HG03442 (cell line): ENCODE measurements around the gene ZFR2.
"Not testable (repeated sequence)": the region's sequence is repeated elsewhere in the genome, so short reads cannot be mapped to it uniquely, and the experiment has no call there.

Experiments used
- ATAC-seq: cut with Tn5 transposase; IDR thresholded peaks from one replicate; pipeline ENCODE4 v1.9.1; 2021; ENCODE audit warnings: mild to moderate bottlenecking, moderate library complexity; ENCODE audit not compliant: unreplicated experiment

Gene ZFR2

DNA sequence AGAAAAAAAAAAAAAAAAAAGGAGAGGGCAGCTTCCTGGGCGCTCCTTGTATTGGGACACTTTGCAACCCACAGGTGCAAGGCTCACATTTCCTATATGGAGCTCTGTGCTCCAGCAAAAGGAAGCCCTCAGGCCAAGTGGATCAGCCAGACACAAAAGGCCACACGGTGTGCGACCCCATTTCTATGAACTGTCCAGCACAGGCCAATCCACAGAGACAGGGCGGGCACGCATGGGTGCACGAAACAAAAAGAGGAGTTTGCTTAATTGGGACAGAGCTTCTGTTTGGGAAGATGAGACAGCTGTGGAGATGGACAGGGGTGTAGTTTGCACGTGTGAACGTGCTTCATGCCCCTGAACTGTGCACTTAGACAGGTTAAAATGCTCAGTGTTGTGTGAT is 51.1 kb downstream of the ZFR2 start:
- ATAC-seq = no peak

DNA sequence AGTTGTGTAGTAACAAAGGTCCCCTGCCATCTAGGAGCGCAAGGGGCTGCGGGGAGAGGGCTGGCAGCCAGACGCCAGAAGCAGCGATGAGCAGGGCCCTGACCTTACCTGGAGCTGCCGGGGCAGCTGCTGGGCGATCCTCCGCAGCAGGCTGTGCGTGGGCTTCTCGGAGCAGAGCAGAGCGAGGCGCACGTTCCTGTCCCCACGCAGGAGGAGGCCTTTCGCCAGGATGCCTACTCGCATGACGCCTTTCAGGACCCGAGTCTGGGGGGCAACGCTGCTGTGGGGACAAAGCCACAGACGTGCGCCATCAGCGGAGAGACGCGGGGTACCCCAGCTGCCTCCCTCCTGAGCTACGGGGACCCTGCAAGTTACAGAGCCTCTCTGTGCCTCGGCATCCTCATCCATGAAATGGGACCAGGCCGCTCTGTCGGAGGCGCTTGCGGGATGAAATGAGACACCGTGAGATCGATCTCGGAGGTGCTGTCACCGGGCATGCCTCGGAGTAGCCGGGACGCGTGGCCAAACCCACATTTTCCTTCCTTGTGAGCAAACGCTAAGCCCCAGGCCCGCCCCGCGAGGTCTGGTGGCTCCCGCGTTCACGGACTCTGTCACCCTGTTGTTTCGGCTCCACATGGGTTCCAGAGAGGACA is 52.1 kb downstream of the ZFR2 start:
- no peak for ATAC-seq

DNA sequence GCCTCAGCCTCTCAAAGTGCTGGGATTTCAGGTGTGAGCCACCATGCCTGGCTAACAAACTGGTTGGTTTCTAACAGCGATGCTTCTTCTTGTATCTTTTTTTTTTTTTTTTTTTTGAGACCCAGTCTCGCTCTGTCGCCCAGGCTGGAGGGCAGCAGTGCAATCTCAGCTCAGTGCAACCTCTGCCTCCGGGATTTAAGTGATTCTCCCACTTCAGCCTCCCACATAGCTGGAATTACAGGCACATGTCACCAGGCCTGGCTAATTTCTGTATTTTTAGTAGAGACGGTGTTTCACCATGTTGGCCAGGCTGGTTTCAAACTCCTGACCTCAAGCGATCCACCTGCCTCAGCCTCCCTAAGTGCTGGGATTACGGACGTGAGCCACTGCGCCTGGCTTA is 52.7 kb downstream of the ZFR2 start:
- not testable (repeated sequence) for ATAC-seq

DNA sequence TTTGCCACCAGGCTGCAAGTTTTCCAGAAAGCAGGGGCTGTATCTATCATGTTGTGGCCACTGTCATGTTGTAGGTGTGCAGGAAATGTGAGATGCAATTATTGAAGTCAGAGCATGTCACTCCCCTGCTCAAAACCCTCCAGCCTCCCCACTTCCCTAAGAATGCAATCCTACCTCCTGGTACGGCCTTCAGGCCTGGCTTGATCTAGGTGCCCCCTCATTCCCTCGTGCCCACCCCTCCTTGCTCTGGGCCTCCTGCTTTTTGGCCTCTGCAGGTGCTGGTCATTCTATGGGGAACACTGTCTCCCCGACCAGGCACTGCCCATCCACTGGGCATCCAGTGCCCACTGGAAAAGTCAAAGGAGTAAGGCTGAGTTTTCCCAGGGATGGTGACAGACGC is 54.2 kb downstream of the ZFR2 start:
- no peak for ATAC-seq

DNA sequence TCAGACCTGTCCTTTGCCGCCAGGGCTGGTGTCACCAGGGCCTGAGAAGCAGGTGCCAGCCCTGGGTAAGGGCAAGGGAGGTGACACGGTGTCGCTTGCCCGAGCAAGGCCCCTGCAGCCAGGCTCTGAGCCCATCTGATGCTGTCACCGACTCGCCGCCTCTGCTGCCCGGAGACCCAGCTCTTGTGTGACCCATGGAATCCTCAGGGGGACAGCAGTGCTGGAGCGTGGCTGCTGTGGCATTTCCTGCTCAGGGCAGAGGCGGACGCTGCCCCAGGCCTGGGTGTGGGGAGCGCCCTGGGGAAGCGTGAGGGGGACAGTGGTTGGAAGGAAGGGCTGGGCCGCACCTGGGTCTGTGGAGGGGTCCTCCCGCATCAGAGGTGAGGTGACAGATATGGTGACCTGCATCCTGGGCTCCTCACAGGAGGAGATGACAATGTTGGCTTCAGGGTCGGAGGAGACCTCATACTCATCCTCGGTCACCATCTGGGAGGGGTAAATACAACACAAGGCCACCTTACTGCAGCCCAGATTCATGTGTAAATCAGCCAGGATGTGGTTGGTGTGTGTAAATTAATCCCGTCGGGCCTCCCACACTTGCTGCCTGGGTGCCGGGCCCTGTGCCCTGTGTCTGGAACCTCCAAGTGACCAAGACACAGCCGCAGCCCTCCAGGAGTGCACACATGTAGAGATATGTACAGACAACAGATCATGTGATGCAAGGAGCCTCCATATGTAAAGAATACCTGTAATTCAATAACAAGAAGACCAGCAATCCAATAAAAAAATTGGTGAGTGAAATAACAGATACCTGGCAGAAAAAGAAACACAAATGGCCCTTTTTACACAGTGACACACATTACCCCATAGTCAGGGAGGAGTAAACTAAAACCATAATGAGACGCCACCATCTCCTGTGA is 55.1 kb downstream of the ZFR2 start:
- ATAC-seq = no peak

DNA sequence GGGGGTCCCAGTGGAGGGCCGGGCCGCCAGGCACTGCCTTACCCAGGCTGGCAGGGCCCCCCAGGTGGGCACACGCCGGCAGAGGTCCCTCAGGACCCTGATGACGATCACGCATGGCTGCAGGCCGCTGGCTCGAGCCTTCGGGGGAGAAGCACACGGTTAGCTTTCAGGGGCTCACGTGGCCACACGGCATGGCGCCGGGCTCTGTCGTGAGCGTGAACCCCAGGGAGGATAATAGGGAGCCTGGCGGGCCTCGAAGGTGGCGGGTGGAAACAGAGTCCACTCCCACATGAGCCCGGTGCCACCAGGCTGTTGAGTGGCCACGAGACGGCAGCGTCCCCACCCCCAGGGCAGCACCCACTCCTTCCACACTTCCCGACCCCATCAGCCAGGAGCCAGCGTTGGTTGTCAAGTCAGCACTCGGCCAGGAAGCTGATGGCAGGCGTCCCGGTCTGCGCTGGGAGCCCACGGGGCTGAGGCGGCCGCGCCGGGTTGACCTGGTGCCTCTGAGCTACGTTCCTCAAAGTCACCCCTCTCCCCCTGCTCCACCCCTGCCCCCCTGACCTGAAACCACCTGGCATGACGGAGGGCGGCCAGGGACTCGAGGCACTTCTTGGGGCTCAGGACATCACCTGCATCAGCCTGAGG is 58.0 kb downstream of the ZFR2 start:
- ATAC-seq = no peak

DNA sequence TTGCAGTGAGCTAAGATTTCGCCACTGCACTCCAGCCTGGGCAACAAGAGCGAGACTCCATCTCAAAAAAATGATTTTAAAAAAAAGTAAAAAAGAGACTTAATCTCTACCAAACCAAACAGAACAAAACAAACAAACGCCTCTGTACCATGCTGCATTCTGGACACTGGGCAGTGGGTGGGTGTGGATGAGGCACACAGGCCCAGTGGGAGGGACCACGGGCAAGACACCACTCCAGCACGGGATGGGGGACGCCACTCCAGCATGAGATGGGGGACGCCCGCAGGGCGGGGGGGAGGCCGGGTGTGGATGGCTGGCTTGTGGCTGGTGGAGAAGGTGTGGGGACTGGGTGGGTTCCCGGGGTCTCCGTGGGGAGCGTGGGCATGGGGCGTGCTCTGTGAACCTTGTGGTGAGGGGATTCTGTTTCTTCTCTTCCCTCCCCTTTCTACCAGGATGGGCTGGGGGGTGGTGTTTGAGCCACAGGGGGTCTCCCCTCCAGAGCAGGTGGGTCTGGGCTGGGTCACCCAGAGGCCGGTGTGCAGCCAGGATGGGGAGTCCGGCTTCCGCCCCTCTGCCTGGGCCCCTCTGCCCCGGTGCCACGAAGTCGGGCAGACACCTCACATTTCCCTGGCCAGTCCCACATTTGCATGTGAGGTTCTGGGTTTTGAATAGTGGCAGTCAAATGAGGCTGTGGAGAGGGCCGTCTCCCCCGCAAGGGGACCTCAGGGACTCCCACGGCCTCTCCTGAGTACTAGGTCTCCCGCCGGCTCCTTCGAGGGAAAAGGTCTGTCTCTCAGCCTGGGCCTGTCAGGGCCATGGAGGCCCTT is 58.7 kb downstream of the ZFR2 start:
- ATAC-seq = no peak

DNA sequence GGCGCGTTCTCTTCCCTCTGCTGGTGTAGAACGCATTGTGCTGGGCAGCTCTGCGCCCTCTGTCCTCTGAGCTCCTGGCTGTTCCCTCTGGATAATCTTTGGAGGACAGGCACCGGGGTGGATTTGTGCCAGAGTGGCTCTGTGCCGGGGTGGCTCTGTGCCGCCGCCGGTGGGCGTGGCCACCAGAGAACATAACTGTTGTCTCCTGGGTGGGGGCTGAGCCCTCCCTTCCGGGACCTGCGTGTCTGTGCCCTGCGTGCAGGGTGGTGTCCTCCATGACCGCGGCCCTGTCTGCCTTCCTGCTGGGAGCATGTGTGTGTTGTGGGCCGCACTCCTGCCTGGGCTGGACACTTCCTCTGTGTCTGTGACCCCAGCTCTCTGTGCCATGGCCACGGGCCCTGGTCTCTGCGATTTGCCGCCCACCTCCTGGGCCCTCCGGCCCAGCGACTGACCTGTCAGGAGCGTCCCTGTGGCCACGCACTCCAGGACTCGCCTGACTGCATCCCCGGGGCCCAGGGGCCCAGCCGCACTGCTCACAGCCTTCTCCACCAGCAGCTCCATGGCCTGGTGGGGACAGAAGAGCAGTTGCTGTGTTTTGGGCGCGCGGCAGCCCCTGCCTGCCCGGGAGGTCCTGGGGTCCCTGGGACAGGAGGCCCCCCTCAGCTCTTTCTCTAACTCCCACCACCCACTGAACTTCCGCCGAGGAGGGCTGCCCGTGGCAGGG is 60.3 kb downstream of the ZFR2 start:
- ATAC-seq = no peak

DNA sequence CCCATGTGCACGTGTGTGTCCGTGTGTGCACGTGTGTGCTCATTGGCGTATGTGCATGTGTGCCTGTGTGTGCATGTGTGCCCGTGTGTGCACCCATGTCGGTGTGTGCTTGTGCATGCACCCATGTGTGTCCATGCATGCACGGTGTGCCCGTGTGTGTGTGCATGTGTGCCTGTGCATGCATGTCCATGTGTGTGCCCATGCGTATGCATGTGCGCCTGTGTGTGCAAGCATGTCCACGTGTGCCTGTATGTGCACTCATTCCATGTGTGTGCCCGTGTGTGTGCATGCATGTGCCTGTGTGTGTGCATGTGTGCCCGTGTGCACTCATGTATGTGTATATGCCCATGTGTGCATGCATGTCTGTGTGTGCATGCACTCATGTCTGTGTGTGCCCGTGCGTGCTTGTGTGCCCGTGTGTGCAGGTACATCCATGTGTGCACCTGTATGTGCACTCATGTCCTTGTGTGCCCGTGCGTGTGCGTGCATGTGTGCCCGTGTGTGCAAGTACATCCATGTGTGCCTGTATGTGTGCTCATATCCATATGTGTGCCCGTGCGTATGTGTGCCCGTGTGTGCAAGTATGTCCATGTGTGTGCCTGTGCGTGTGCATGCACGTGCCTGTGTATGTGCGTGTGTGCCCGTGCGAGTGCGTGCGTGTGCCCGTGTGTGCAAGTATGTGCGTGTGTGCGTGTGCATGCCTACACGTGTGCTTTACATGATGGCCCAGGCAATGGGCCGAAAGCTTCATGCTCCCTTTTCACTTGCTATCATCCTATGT is 61.1 kb downstream of the ZFR2 start:
- no peak for ATAC-seq

DNA sequence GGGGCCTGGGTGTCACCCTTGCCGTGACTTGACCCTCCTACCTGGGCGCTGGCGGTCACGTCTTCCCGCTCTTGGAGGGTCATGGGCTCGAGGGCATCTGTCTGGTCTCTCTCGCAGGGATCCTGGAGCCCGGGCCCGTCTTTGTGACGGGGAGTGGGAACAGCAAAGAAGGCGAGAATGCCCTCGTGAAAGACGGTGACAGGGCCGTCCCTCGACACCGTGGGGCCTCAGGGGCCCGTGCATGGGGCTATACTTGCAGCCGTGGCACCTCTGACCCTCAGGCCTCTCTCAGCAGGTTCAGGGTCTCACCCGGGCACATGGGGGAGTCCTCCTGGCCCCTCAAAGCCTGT is 61.7 kb downstream of the ZFR2 start:
- ATAC-seq = no peak

DNA sequence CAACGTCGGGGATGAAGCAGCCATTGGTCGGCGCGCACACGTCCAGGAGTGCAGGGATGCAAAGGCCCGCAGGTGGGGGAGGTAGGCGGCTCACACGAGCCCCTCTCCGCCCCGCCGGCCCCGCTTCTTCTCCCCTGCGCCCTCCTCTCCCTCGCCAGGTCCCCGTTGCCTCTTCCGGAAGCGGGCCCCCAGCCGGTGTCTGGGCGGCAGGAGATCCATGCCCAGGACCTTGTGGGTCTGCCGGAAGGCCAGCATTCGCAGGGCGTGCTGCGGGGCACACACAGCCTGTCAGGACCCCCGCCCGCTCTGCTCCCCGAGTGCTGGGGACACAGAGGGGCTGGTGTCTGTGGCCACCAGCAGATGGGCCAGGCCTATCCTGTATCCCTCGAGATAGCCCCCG is 63.0 kb downstream of the ZFR2 start:
- no peak for ATAC-seq

DNA sequence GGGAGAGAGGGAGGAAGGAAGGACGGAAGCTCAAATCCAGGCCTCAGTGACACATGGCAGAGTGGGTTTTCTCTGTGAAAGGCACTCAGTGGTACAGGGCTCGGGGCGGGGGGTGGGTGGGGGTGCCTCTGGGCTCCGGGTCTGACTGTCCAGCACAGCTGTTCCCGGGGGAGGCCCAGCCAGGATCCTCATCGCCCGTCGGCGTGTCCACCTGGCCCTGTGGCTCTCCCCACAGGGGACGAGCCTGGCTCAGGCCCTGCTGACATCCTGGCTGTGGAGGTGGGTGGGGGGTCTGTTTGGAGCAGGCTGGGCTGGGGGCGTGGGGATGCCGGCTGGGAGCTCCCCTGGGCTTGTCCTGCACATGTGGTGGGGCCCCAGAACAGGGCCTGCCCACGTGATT is 64.4 kb downstream of the ZFR2 start:
- no peak for ATAC-seq

DNA sequence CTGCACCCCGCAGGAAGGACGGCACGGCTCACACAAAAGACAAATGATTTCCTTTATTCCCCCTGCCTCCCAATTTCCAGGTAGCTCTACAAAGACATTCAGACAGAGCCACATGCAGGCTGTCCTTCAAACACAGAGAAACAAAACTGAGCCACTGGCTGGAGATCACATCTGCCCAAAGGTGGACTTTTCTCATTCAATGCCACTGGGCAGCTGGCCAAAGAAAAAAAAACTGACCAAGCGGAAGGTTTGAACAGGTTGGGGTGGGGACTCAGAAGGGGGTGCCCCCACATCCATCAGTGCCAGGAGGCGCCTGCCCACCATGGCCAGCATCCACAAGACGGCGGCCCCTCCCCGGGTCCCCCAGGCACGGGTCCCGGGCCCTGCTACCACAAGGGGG is 64.9 kb downstream of the ZFR2 start:
- ATAC-seq = no peak

DNA sequence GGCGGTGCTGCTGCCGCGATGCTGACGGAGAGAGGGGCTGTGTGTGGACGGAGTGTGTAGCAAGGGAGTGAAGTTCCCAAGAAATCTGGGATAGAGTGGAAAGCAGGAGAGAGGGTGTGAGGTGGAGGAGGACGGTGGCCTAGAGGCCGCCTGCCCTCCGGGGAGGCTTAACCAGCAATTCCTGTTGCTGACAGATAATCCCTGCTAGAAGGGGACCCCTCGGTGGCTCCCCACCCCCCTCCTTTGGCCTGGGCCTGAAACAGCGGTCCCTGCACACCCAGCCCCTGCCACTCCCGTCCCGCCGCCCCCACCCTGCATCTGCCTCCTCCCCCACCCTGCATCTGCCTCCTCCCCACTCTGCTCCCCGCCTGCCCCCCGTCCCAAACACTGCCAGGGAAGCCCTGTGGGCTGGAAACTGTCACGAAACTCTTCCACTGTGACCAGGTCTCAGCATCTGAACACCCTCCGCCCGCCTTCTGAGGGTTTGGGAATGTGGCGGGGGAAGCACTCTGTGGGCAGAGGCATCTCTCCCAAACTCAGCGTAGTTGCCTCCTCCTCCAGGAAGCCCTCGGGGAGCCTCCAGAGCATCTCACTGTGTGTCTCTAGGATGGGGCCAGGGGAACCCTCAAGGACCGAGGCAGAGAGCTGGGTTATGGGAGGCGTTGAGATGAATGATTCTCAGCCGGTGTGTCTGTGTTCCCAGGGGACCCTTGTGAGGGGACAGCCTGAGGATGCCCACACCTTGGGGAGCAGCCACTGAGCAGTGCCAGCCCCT is 65.5 kb downstream of the ZFR2 start:
- ATAC-seq = no peak

DNA sequence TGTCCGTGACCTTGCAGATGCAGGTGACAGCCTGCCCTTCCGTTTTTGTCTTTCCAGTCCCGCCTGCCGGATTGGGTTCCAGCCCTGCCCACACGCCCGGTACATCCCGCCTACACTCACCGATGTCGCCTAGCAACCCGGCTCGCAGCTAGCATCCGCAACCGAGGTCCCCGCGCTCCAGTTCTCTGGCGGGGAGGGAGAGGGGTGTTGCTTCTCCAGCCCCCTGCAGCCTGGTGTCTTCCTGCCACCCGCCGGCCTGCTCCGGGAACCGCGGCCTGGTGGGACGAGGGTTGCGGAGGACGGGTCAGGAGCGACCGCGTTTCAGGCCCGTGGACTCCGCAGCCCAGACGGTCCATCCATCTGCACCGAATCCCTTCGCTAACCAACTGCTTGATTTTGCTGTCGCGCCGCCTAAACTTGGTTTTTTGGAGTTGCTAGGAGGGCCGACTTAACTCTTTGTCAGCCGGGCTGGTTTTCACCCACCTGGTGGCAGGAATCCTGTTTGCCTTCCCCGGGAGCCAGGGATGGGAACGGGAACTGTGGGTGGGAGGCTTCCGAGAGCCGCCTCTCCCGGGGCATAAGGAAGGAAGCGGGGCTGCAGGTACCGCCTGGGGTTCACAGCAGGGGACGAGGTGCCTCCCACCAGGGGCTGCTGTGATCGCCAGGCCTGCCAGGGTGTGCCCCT is 67.3 kb downstream of the ZFR2 start:
- no peak for ATAC-seq

DNA sequence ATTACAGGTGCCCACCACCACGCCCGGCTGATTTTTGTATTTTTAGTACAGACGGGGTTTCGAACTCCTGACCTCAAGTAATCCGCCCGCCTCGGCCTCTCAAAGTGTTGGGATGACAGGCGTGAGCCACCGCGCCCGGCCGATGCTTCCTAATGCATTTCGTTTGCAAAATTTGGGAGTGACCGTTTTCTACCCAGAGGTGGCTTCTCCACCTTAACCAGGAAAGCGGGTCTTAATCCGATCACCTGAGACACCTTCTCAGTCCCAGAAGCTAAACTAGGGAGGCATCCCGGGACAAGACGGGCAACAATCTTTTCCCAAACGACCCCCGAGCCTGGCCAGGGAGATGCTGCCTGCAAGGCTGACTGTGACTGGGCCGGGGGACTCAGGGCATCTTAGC is 67.8 kb downstream of the ZFR2 start:
- ATAC-seq = no peak

DNA sequence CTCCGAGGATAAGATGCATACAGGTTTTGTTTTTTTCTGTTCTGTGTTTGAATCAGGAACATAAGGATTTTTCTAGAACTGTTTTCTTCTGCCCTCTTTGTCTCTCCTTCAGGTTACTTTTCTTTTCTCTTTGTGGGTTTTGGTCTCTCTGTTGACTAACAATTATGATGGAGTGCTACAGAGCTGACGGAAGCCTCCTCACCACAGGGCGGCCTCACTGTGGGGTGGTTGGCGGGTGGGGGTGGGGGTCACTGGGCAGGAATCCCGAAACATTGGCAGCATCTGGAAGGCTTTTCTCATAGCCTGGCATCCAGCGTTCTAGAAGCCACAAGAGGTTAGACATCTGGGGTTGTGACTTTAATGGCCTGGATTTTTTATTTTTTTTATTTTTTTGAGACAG is 70.7 kb downstream of the ZFR2 start:
- ATAC-seq = no peak

DNA sequence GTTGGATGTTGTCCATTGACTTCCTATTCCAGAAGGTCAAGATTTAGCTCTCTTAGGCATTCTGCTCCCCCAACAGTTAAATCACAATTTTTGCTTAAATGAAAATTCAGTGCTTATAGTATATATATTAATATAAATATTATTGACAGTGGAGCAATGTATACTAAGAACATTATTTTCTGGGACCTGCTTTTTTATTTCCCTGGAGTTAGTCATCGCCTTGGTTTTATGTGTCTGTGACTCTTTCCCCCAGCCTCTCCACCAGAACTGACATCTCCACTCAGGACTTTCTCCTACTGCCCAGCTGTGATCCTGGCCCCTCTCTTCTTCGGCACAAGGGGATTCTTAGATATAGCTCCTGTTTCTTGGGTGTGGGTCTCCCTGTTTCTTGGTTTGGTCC is 72.5 kb downstream of the ZFR2 start:
- no peak for ATAC-seq
